ENCODE data around the gene RGS14.

DNA sequence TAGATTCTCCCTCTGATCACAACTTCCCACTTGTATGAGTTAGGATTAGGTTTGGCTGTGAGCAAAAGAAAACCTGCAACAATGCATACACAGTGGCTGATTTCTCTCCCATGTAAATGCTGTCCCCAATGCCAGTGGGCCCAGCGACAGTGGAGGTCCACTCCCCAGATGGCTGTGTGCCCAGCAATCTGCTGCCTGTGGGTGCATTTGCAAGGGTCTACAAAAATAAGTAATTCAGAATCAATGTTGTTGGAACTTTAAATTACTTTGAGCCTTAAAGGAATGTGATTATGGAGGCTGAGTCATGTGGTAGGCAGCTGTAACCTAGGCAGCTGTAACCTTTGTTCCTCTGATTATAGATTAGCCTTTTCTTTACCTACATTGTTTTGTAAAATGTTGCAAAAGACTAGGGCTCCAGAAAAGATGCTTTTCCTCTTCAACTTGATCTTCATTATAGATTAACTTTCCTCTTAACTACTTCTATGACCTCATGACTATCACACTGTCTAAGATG lies 31.8 kb upstream of the RGS14 start:
- TF ChIP-seq POLR2AphosphoS5 (IDR thresholded peaks at IDR 0.05) (no peak), EP300 (IDR thresholded peaks at IDR 0.05) (no peak), POLR2A (IDR thresholded peaks at IDR 0.05) (no peak)
- TF ChIP-seq, protein P1, sequence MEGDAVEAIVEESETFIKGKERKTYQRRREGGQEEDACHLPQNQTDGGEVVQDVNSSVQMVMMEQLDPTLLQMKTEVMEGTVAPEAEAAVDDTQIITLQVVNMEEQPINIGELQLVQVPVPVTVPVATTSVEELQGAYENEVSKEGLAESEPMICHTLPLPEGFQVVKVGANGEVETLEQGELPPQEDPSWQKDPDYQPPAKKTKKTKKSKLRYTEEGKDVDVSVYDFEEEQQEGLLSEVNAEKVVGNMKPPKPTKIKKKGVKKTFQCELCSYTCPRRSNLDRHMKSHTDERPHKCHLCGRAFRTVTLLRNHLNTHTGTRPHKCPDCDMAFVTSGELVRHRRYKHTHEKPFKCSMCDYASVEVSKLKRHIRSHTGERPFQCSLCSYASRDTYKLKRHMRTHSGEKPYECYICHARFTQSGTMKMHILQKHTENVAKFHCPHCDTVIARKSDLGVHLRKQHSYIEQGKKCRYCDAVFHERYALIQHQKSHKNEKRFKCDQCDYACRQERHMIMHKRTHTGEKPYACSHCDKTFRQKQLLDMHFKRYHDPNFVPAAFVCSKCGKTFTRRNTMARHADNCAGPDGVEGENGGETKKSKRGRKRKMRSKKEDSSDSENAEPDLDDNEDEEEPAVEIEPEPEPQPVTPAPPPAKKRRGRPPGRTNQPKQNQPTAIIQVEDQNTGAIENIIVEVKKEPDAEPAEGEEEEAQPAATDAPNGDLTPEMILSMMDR (IDR thresholded peaks at IDR 0.05): no peak
